SU-DHL-6 (cell line): ENCODE data around the gene RASA3.

ENCODE experiments used
- EZH2phosphoT487 ChIP-seq: fragments of 200-600 bp; sonication (generic), shearing (Covaris generic); conservative IDR thresholded peaks from 2 replicates; pipeline ENCODE4 v1.6.1; 2018; ENCODE audit warnings: mild to moderate bottlenecking, antibody characterized with exemption, low read length, moderate library complexity, mixed read lengths
- TF ChIP-seq, protein P1 (sequence below): fragments of 200-600 bp; sonication (generic); IDR thresholded peaks from one replicate; pipeline ENCODE4 v1.5.1; 2017; ENCODE audit warnings: antibody characterized with exemption, mild to moderate bottlenecking, low read length, moderate library complexity; ENCODE audit not compliant: insufficient read depth, poor library complexity, severe bottlenecking

DNA sequence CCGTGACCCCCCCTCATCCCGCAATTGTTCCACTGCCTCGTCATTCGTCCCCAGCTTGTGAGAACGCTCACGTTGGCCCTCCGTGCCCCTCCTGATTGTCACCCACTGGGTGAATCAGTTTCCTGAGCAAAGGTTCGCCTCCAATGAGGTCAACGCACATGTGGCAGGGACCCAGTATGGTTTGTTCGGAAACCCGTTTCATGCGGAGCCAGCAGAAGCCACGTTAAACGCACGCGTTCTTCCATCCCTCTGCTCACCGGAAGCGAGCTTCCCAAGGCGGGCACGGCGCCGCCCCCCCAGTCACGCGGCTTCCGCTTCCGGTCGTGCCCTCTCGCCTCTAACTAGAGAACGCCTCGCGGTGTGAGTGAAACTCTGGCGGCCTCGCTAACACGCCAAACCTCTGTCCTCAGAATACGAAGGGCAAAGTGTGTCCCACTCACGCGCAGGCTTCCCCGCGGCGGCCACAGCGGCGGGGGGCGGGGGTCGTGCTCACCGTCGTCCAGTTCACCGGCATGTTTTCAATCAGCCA is 28.7 kb upstream of the RASA3 start:
- TF ChIP-seq, protein P1, sequence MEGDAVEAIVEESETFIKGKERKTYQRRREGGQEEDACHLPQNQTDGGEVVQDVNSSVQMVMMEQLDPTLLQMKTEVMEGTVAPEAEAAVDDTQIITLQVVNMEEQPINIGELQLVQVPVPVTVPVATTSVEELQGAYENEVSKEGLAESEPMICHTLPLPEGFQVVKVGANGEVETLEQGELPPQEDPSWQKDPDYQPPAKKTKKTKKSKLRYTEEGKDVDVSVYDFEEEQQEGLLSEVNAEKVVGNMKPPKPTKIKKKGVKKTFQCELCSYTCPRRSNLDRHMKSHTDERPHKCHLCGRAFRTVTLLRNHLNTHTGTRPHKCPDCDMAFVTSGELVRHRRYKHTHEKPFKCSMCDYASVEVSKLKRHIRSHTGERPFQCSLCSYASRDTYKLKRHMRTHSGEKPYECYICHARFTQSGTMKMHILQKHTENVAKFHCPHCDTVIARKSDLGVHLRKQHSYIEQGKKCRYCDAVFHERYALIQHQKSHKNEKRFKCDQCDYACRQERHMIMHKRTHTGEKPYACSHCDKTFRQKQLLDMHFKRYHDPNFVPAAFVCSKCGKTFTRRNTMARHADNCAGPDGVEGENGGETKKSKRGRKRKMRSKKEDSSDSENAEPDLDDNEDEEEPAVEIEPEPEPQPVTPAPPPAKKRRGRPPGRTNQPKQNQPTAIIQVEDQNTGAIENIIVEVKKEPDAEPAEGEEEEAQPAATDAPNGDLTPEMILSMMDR = no peak
- no peak for TF ChIP-seq EZH2phosphoT487
